ENCODE measurements around the gene COQ7. TPM values are rescaled to one million over a fixed set of nuclear protein-coding genes. Genes with fewer than 3 reads are reported as not detected.

The COQ7 gene
- total RNA-seq, 2 experiments from 2014 or later, result 21.6 to 22.2 TPM

DNA sequence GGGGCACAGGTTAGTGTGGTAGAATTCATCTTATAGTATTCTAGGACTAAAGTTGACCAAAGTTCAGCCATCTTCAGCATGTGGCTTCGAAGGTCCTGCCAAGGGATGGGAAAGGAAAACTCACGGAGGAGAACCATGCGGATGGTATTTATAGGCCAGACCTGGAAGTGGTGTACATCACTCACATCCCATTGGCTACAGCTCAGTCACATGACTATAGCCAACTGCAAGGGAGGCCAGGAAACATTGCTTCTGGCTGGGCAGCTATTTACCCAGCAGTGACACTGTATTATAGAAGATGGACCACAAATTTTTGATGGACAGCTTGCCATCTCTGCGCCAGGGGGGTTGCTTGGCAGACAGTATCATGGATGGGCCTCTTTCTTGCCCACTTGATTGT, 35.7 kb upstream of the COQ7 start:
- no peaks in the 10 kb centered on the region for H3K9me3 ChIP-seq (ENCODE audit: low read length)
- H3K27ac ChIP-seq (ENCODE audit: low read depth, low read length, poor library complexity, severe bottlenecking), result no peak overlapping the region
- no peaks in the 10 kb centered on the region for H4K20me1 ChIP-seq (ENCODE audit: insufficient read depth, low read length)
- ChIA-PET POLR2A (no interaction called here), CTCF (ENCODE audit: unreplicated experiment) (no interaction called here)
- no peaks in the 10 kb centered on the region for H3K36me3 ChIP-seq (ENCODE audit: insufficient read depth, low read length)
- H3K4me3 ChIP-seq (ENCODE audit: low read depth, low read length, poor library complexity, severe bottlenecking), result no peak overlapping the region
- no peak overlapping the region for H3K4me2 ChIP-seq (ENCODE audit: low read length)
- H3K79me2 ChIP-seq (ENCODE audit: insufficient read depth, low read depth, low read length), result no peaks in the 10 kb centered on the region
- intact Hi-C loops (cut with micrococcal nuclease; ENCODE audit: unreplicated experiment), result no loop called here
- H3K4me1 ChIP-seq (ENCODE audit: insufficient read depth, low read length, poor library complexity, severe bottlenecking), result no peaks in the 10 kb centered on the region
- no peak for TF ChIP-seq EZH2phosphoT487 (IDR thresholded peaks at IDR 0.05; ENCODE audit: borderline replicate concordance, low read depth, low read length)
- TF ChIP-seq, protein P1, sequence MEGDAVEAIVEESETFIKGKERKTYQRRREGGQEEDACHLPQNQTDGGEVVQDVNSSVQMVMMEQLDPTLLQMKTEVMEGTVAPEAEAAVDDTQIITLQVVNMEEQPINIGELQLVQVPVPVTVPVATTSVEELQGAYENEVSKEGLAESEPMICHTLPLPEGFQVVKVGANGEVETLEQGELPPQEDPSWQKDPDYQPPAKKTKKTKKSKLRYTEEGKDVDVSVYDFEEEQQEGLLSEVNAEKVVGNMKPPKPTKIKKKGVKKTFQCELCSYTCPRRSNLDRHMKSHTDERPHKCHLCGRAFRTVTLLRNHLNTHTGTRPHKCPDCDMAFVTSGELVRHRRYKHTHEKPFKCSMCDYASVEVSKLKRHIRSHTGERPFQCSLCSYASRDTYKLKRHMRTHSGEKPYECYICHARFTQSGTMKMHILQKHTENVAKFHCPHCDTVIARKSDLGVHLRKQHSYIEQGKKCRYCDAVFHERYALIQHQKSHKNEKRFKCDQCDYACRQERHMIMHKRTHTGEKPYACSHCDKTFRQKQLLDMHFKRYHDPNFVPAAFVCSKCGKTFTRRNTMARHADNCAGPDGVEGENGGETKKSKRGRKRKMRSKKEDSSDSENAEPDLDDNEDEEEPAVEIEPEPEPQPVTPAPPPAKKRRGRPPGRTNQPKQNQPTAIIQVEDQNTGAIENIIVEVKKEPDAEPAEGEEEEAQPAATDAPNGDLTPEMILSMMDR (conservative IDR thresholded peaks at IDR 0.05; ENCODE audit: low read length), result no peak
- BruUV-seq (replicated peaks), result no TSS peak
- DNase-seq (ENCODE audit: low spot score), result no peak
- H3K9me2 ChIP-seq (ENCODE audit: insufficient read depth, low read length), result no peaks in the 10 kb centered on the region
- no peak overlapping the region for H2AFZ ChIP-seq (ENCODE audit: low read length)

DNA sequence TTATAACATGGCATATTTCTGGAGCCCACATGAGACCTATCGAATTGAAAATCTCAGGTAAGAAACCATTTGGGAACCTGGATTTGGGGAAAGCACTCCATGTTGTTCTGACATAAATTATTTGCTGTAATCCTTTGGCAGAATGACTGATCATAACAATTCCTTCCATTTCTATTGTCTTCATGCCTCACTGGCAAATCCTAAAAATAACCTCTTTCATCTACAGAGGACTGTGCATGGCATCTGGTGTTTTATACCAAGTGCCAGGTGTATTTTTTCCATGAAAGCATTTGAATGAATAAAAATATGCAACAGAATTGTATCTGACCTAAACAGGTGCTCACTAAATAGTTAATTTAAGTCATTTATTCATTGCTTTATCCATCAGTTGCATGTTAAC, 33.7 kb upstream of the COQ7 start:
- H3K4me2 ChIP-seq (ENCODE audit: low read length), result no peak overlapping the region
- no peak overlapping the region for H2AFZ ChIP-seq (ENCODE audit: low read length)
- H3K36me3 ChIP-seq (ENCODE audit: insufficient read depth, low read length), result no peaks in the 10 kb centered on the region
- ChIA-PET POLR2A (no interaction called here), CTCF (ENCODE audit: unreplicated experiment) (no interaction called here)
- intact Hi-C loops (cut with micrococcal nuclease; ENCODE audit: unreplicated experiment), result no loop called here
- H3K27ac ChIP-seq (ENCODE audit: low read depth, low read length, poor library complexity, severe bottlenecking), result no peak overlapping the region
- H3K4me1 ChIP-seq (ENCODE audit: insufficient read depth, low read length, poor library complexity, severe bottlenecking), result no peaks in the 10 kb centered on the region
- H3K4me3 ChIP-seq (ENCODE audit: low read depth, low read length, poor library complexity, severe bottlenecking), result no peak overlapping the region
- H3K9me2 ChIP-seq (ENCODE audit: insufficient read depth, low read length), result no peaks in the 10 kb centered on the region
- no peak for DNase-seq (ENCODE audit: low spot score)
- BruUV-seq (replicated peaks), result no TSS peak
- no peaks in the 10 kb centered on the region for H4K20me1 ChIP-seq (ENCODE audit: insufficient read depth, low read length)
- no peaks in the 10 kb centered on the region for H3K9me3 ChIP-seq (ENCODE audit: low read length)
- H3K79me2 ChIP-seq (ENCODE audit: insufficient read depth, low read depth, low read length), result no peaks in the 10 kb centered on the region
- TF ChIP-seq, protein P1 (conservative IDR thresholded peaks at IDR 0.05; ENCODE audit: low read length), result no peak
- no peak for TF ChIP-seq EZH2phosphoT487 (IDR thresholded peaks at IDR 0.05; ENCODE audit: borderline replicate concordance, low read depth, low read length)

DNA sequence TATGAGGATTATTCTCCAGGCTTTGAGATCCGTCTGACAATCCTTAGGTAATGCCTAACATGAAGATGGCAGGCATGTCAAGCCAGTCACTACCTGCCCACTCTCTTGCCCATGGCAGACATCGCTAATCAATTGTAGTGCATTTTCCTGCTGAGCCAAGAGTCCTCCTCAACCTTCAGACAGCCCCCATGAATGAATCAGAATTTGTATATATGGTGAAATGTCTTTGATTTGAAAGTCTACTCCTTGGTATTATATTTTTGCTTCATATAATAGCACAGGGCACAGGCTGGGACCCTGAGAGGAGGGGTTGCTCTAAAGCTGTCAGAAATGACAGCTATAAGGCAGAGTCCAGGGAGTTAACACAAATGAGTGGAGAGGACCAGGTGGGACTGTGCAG, 27.0 kb upstream of the COQ7 start:
- no peaks in the 10 kb centered on the region for H3K36me3 ChIP-seq (ENCODE audit: insufficient read depth, low read length)
- H3K4me3 ChIP-seq (ENCODE audit: low read depth, low read length, poor library complexity, severe bottlenecking), result no peak overlapping the region
- no peak for DNase-seq (ENCODE audit: low spot score)
- H4K20me1 ChIP-seq (ENCODE audit: insufficient read depth, low read length), result no peaks in the 10 kb centered on the region
- no peaks in the 10 kb centered on the region for H3K79me2 ChIP-seq (ENCODE audit: insufficient read depth, low read depth, low read length)
- no peak overlapping the region for H2AFZ ChIP-seq (ENCODE audit: low read length)
- TF ChIP-seq, protein P1 (conservative IDR thresholded peaks at IDR 0.05; ENCODE audit: low read length), result no peak
- no peak for TF ChIP-seq EZH2phosphoT487 (IDR thresholded peaks at IDR 0.05; ENCODE audit: borderline replicate concordance, low read depth, low read length)
- BruUV-seq (replicated peaks), result no TSS peak
- no peak overlapping the region for H3K27ac ChIP-seq (ENCODE audit: low read depth, low read length, poor library complexity, severe bottlenecking)
- H3K9me3 ChIP-seq (ENCODE audit: low read length), result no peaks in the 10 kb centered on the region
- CTCF ChIA-PET (ENCODE audit: unreplicated experiment), result no interaction called here
- H3K9me2 ChIP-seq (ENCODE audit: insufficient read depth, low read length), result no peaks in the 10 kb centered on the region
- no peaks in the 10 kb centered on the region for H3K4me1 ChIP-seq (ENCODE audit: insufficient read depth, low read length, poor library complexity, severe bottlenecking)
- intact Hi-C loops (cut with micrococcal nuclease; ENCODE audit: unreplicated experiment), result no loop called here
- POLR2A ChIA-PET, result no interaction called here
- no peak overlapping the region for H3K4me2 ChIP-seq (ENCODE audit: low read length)

Data from OCI-LY7 (cell line).